RWPE1 (cell line): ENCODE measurements around the gene CREB3L2.
"Not testable (repeated sequence)": the region's sequence is repeated elsewhere in the genome, so short reads cannot be mapped to it uniquely, and the experiment has no call there.

ENCODE experiments used
- CTCF ChIA-PET: fragments of 350-600 bp; sonication (Branson Sonifier 250); formaldehyde crosslinking; extraction: SDS; loops from one replicate; lab custom pipeline; 2021; lab: Yijun Ruan, JAX
- POLR2A ChIA-PET: fragments of 400-600 bp; formaldehyde crosslinking; extraction: SDS; loops from one replicate; lab custom pipeline; 2020; ENCODE audit warnings: antibody characterized with exemption; ENCODE audit not compliant: low non-redundant PET; lab: Yijun Ruan, JAX
- DNase-seq: peaks from one replicate; pipeline ENCODE4 v3.0.0; 2012; ENCODE audit warnings: low spot score
- H3K27ac ChIP-seq: fragments of 450-650 bp; 2 replicates; pipeline ENCODE4 v1.5.1; 2017
- TF ChIP-seq, protein P1 (sequence below): fragments of 450-650 bp; conservative IDR thresholded peaks from 2 replicates; pipeline ENCODE4 v1.5.1; 2017; ENCODE audit warnings: low read depth, mild to moderate bottlenecking

CREB3L2 gene

GRCh38 chr7:137983323-137984008, 18.4 kb downstream of the CREB3L2 start:
- TF ChIP-seq, protein P1, sequence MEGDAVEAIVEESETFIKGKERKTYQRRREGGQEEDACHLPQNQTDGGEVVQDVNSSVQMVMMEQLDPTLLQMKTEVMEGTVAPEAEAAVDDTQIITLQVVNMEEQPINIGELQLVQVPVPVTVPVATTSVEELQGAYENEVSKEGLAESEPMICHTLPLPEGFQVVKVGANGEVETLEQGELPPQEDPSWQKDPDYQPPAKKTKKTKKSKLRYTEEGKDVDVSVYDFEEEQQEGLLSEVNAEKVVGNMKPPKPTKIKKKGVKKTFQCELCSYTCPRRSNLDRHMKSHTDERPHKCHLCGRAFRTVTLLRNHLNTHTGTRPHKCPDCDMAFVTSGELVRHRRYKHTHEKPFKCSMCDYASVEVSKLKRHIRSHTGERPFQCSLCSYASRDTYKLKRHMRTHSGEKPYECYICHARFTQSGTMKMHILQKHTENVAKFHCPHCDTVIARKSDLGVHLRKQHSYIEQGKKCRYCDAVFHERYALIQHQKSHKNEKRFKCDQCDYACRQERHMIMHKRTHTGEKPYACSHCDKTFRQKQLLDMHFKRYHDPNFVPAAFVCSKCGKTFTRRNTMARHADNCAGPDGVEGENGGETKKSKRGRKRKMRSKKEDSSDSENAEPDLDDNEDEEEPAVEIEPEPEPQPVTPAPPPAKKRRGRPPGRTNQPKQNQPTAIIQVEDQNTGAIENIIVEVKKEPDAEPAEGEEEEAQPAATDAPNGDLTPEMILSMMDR: no peak
- ChIA-PET POLR2A (no interaction called here), CTCF (no interaction called here)
- H3K27ac ChIP-seq: no peak overlapping the region
- DNase-seq: no peak

- POLR2A ChIA-PET, H3K27ac ChIP-seq, DNase-seq, CTCF ChIA-PET: not testable (repeated sequence)
These were observed 19.5 kb downstream of the CREB3L2 start for GRCh38 chr7:137982394-137982793.

- ChIA-PET CTCF (no interaction called here), POLR2A (no interaction called here)
- no peak for DNase-seq
- no peak overlapping the region for H3K27ac ChIP-seq
- TF ChIP-seq, protein P1: no peak
These were observed 20.2 kb downstream of the CREB3L2 start for GRCh38 chr7:137981668-137982067.

DNA sequence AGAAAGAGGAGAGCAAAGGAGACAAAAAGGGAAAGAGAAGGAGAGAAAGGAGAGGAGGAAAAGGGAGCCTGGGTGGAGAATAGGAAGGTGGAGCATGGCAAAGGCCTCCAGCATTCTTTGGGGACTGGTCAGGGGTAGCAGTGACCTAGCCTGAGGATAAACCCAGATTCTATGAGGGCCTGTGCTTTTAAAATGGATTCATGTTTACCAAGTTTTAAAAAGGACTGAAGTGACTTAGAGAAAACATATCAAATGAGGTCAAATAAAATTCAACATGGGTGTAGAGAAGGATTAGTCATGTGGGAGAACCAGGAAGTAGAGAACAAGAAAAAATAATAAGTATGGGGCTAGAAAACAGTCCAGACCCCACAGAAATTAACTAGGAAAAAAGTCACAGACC, 20.7 kb downstream of the CREB3L2 start:
- CTCF ChIA-PET: no interaction called here

DNA sequence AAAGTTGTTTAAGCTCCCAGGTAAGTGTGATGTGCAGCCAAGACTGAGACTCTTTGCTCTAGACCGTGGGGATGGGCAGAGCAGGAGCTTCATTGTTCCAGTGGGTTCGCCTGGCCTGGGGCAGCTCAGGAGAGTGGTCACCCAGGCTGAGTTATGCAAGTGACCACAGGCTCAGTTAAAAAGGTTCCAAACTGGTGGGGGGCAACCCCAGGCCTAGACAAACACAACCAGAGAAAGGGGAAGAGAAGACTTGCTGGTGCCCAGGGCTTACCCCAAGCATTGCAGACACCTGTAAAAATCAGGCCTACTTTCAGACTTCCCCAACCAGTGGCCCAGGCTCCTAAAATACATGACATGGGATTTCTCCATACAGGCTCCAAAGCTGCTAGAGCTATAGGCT, 21.6 kb downstream of the CREB3L2 start:
- H3K27ac ChIP-seq: no peak overlapping the region
- no peak for DNase-seq

More for the DNA sequence above, 20.7 kb downstream of the CREB3L2 start:
- no peak overlapping the region for H3K27ac ChIP-seq
- DNase-seq: no peak
- TF ChIP-seq, protein P1: no peak
- POLR2A ChIA-PET: no interaction called here

DNA sequence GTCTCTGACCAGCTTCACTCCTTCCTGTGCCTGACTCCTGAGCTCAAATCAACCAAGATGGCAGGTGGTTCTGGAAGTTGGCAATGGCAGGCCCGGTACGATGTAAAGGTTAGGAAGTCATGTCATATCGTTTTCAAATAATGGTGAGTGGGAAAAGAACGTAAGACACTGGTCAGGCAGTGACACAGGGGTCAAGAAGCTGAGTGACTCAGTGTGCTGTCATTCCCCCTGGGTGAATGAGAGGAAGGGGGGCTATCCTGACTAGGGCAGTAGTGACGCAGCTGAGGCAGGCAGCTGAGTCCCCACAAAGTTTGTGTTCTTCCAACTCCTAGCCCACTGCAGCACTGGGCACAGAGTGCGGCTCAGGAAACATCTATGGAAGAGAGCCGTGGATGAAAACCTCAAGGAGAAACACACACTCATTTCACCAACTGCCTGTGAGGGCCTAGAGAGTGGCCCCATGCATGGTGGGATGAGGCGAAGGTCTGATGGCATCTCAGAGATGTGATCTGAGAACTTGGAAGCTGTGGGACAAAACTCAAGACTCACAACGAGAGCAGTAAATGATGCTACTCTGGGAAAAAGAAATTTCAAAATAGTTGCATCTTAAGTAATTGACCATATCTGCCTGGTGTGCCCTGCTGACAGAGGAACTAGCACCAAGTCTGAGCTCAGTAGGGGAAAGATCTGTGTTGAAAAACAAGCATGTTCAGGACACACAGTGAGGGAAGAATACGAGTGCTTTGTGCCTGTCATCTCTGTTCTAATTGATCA, 23.2 kb downstream of the CREB3L2 start:
- TF ChIP-seq, protein P1: no peak
- CTCF ChIA-PET: no interaction called here
- DNase-seq: peak; percentile 78
- POLR2A ChIA-PET: no interaction called here
- peak overlapping the region; percentile 59 for H3K27ac ChIP-seq

More for the DNA sequence above, 21.6 kb downstream of the CREB3L2 start:
- ChIA-PET POLR2A (no interaction called here), CTCF (no interaction called here)
- TF ChIP-seq, protein P1: no peak

- TF ChIP-seq, protein P1: no peak
- H3K27ac ChIP-seq: no peak overlapping the region
- ChIA-PET CTCF (no interaction called here), POLR2A (no interaction called here)
- DNase-seq: no peak
These were observed 24.7 kb downstream of the CREB3L2 start for GRCh38 chr7:137977173-137977572.
